Middle frontal gyrus (tissue), 1 donor: Measurements from ENCODE around the gene UVSSA.

Source experiments
- DNase-seq: peaks from one replicate; pipeline ENCODE4 v3.0.0-alpha.2; 2015; ENCODE audit warnings: low spot score; ENCODE audit errors: extremely low spot score

Gene UVSSA

GRCh38 chr4:1346781-1347409 is at the start of gene UVSSA:
Gene UVSSA, plus strand, starts transcription at chr4:1347208. Its CDS starts 884 bp downstream, at chr4:1348092.
- DNase-seq = peak; percentile 97

GRCh38 chr4:1297456-1298325 is 49.3 kb upstream of the UVSSA start:
- DNase-seq = no peak

GRCh38 chr4:1298461-1298860 is 48.5 kb upstream of the UVSSA start:
- no peak for DNase-seq

GRCh38 chr4:1299301-1299860 is 47.6 kb upstream of the UVSSA start:
- DNase-seq = no peak

- DNase-seq = peak; percentile 35
Measured at GRCh38 chr4:1300466-1301455, 46.2 kb upstream of the UVSSA start.

DNA sequence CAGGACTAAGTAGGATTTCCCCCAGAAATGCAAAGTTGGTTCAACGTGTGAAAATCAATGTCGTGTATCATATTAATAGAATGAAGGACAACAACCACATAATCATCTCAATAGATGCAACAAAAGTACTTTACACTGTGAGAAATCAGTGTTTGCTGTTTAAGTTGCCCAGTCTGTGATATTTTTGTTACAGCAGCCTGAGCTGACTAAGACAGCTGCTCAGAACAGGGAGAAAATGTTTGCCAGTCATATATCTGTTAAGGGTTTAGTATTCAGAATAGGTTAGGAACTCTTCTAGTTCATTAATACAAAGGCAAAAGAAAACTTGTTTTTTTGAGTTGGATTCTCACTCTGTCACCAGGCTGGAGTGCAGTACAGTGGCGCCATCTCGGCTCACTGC is 44.8 kb upstream of the UVSSA start:
- DNase-seq = no peak

GRCh38 chr4:1305261-1305711 is 41.7 kb upstream of the UVSSA start:
- no peak for DNase-seq

- DNase-seq = no peak
Measured at GRCh38 chr4:1305781-1306455, 41.1 kb upstream of the UVSSA start.

- DNase-seq = no peak
Measured at GRCh38 chr4:1307951-1308735, 38.9 kb upstream of the UVSSA start.

GRCh38 chr4:1309261-1310010 is 37.6 kb upstream of the UVSSA start:
- DNase-seq = peak; percentile 65

- DNase-seq = no peak
Measured at GRCh38 chr4:1310031-1310795, 36.8 kb upstream of the UVSSA start.

DNA sequence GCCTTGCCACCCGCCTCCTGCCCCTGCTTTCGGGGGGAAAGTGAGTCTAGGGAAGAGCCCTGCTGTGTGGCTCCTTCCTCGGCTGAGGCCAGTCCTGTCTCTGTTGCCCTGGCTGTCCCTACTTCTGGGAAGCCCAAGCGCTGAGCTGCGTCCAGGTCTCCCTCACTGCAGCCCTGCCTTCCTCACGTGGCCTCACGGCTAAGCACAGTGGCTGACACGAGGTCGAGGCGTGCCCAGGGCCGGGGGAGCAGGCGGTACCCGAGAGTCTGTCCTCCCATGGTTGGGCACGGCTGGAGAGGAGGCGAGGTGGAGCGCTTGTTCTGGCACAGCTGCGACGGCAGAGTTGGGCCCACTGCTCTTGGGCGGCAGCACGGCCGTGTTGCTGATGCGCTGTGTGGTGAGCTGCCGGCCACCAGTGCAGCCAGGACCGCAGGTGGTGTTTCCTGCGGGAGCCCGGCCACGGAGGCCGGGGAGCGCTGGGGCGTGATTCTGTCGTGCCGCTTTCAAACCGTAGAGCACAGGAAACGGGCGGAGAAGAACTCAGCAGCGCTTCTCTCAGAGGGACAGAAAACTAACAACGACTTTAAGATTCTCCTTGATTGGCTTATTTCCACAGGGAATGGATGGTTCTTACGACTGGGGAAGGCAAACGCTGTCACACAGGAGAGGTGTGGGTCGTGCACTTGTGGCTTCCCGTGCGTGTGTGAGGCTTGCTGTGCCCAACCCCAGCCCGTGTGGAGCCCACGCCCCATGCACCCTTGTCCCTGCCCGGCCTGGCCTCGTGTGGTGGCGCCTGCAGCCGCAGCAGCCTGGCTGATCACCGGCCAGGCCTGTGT is 36.0 kb upstream of the UVSSA start:
- no peak for DNase-seq

GRCh38 chr4:1312821-1313640 is 34.0 kb upstream of the UVSSA start:
- DNase-seq = no peak

GRCh38 chr4:1315306-1315705 is 31.7 kb upstream of the UVSSA start:
- DNase-seq = no peak

GRCh38 chr4:1315836-1316536 is 31.0 kb upstream of the UVSSA start:
- no peak for DNase-seq
